ENCODE data around the gene NUP214. TPM values are rescaled to one million over a fixed set of nuclear protein-coding genes. Genes with fewer than 3 reads are reported as not detected.

Gene NUP214
- total and polyA plus RNA-seq, 2 of the 8 experiments (the other 6 are each of a cell fraction or from before 2014, with no cell fraction given) = 28.6 to 50.2 TPM

DNA sequence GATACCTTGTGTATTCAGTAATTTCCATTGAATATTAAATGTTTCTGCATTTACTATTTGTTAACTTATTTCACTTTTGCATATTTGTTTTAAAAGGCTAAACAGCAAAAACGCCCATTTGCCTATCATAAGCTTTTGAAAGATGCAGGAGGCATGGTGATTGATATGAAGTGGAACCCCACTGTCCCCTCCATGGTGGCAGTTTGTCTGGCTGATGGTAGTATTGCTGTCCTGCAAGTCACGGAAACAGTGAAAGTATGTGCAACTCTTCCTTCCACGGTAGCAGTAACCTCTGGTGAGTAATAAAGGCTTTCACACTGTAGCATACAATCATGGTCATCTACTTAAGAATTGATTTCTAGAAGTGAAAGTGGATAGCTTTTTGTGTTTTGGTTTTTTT lies 3.8 kb downstream of the NUP214 start:
- FAIRE-seq = no peak
- Histone ChIP-seq H2AK5ac (ENCODE audit: low read depth, low read length) (no peak overlapping the region), H4K91ac (replicated peaks; ENCODE audit: insufficient read length, low read length) (no peak overlapping the region), H2BK5ac (ENCODE audit: low read depth, low read length) (no peak overlapping the region), H3K4me2 (ENCODE audit: insufficient read depth in 1 of 2, low read depth in 2 of 2, low read length in 2 of 2) (no peak overlapping the region), H3K27me3 (replicated peaks in 1 of 4; ENCODE audit: control insufficient read depth in 3 of 4, extremely low read depth in 1 of 4, insufficient read depth in 3 of 4, low read length in 3 of 4) (no peaks in the 10 kb centered on the region), H2AFZ (ENCODE audit: low read length) (no peak overlapping the region), H3K4ac (replicated peaks; ENCODE audit: insufficient read length, low read depth, low read length) (no peak overlapping the region), H2BK120ac (replicated peaks; ENCODE audit: low read depth, low read length) (no peak overlapping the region), H3K23me2 (ENCODE audit: low read depth, low read length) (peaks cover 7% of the 10 kb centered on the region; the same call in 1 of the 2 replicates), H3K14ac (ENCODE audit: insufficient read length) (no peak overlapping the region), H3K56ac (replicated peaks; ENCODE audit: insufficient read length, low read depth, low read length) (no peak overlapping the region), H3K27ac (ENCODE audit: low read depth, low read length) (no peak overlapping the region), H3K79me1 (ENCODE audit: low read depth, low read length) (peaks cover 6% of the 10 kb centered on the region), H4K8ac (ENCODE audit: extremely low read depth, insufficient read depth, low read length) (no peak overlapping the region), H4K5ac (ENCODE audit: insufficient read length, low read depth, low read length) (no peak overlapping the region), H3K23ac (ENCODE audit: insufficient read length) (no peak overlapping the region), H3K4me3 (ENCODE audit: extremely low read depth in 1 of 4, insufficient read depth in 2 of 4, low read depth in 3 of 4, low read length in 4 of 4) (no peak overlapping the region), H4K20me1 (replicated peaks in 1 of 2; ENCODE audit: control insufficient read depth in 1 of 2, insufficient read depth in 2 of 2, low read length in 2 of 2) (peaks cover 0 to 8% of the 10 kb centered on the region in 2 experiments), H3K4me1 (replicated peaks in 1 of 4; ENCODE audit: control insufficient read depth in 3 of 4, insufficient read depth in 4 of 4, low read length in 3 of 4) (peaks cover 0 to 3% (median 0%) of the 10 kb centered on the region in 4 experiments; a peak in 1 of 7 replicates), H3K9me3 (ENCODE audit: insufficient read depth in 2 of 2, low read depth in 1 of 2, low read length in 1 of 2) (no peaks in the 10 kb centered on the region), H3K36me3 (ENCODE audit: control insufficient read depth in 2 of 4, insufficient read depth in 4 of 4, low read length in 3 of 4) (peaks cover 14 to 59% (median 43%) of the 10 kb centered on the region in 4 experiments; a peak in 7 of 8 replicates), H2BK15ac (ENCODE audit: low read length) (no peak overlapping the region), H3K79me2 (ENCODE audit: control insufficient read depth in 1 of 2, insufficient read depth in 2 of 2, low read length in 2 of 2) (peaks cover 0 to 16% of the 10 kb centered on the region in 2 experiments; a peak in 2 of 4 replicates), H3K18ac (ENCODE audit: extremely low read depth, low read length) (no peak overlapping the region), H2BK12ac (ENCODE audit: low read depth, low read length) (no peak overlapping the region), H3K9ac (replicated peaks in 1 of 4; ENCODE audit: extremely low read depth in 1 of 4, low read depth in 3 of 4, low read length in 3 of 4) (no peak overlapping the region), H2BK20ac (ENCODE audit: low read length) (no peak overlapping the region)
- TF ChIP-seq SUZ12 (IDR thresholded peaks at IDR 0.05; ENCODE audit: low read length) (no peak), SP2 (IDR thresholded peaks at IDR 0.05; ENCODE audit: low read length) (no peak), TBP (IDR thresholded peaks at IDR 0.05; ENCODE audit: low read depth, low read length) (no peak), SP1 (IDR thresholded peaks at IDR 0.05; ENCODE audit: low read depth, low read length) (no peak), TAF7 (optimal IDR thresholded peaks at IDR 0.05; ENCODE audit: borderline replicate concordance, low read depth, low read length) (no peak), CHD2 (IDR thresholded peaks at IDR 0.05; ENCODE audit: low read length) (no peak), NANOG (IDR thresholded peaks at IDR 0.05; ENCODE audit: insufficient read depth, low read depth, low read length, poor library complexity, severe bottlenecking) (no peak)
- ChIA-PET POLR2A (ENCODE audit: partially characterized antibody) (interaction anchor here (32.4 kb wide), 1 partner anchor 26 kb away, joined by 751 read pairs; the partner anchor contains the start of gene AIF1L), CTCF (ENCODE audit: partially characterized antibody) (no interaction called here)
- no peak for DNase-seq (ENCODE audit: low read depth in 1 of 2, low spot score in 2 of 2)
- 84% methylated on average over 3 of the region's 3 CpGs; no CpG with 5 or more reads in 1 of the 2 experiments for WGBS, 2 experiments (ENCODE audit: extremely low coverage in 1 of 2, insufficient coverage in 1 of 2, insufficient read length in 1 of 2, insufficient replicate concordance in 2 of 2, low coverage in 1 of 2, low lambda C conversion rate in 2 of 2, missing lambda C conversion rate in 1 of 2)

Data from H1 (cell line).